Mesothelial cell of epicardium (in vitro differentiated cells): ENCODE data around the gene GRIK2. TPM values are rescaled to one million over a fixed set of nuclear protein-coding genes. Genes with fewer than 3 reads are reported as not detected.

Source experiments
- DNase-seq, 2 experiments: peaks; one replicate each; pipeline ENCODE4 v3.0.0; 2021; ENCODE audit warnings: low spot score in 2 of 2; ENCODE audit not compliant: unreplicated experiment in 2 of 2
- H3K27ac Mint-ChIP-seq: 2 replicates; pipeline ENCODE4 v1.8.0; 2021; ENCODE audit warnings: mixed read lengths
- H3K27me3 Mint-ChIP-seq: 2 replicates; pipeline ENCODE4 v1.8.0; 2021; ENCODE audit warnings: low read depth, mixed read lengths
- H3K36me3 Mint-ChIP-seq: 2 replicates; pipeline ENCODE4 v1.8.0; 2021; ENCODE audit warnings: mixed read lengths
- H3K4me1 Mint-ChIP-seq: 2 replicates; pipeline ENCODE4 v1.8.0; 2021; ENCODE audit warnings: mixed read lengths
- H3K4me3 Mint-ChIP-seq: 2 replicates; pipeline ENCODE4 v1.8.0; 2021; ENCODE audit warnings: mild to moderate bottlenecking, moderate library complexity, mixed read lengths
- H3K9me3 Mint-ChIP-seq: 2 replicates; pipeline ENCODE4 v1.8.0; 2021; ENCODE audit warnings: mixed read lengths
- total RNA-seq: library from RNA; stranded (reverse); gene quantifications from 3 replicates; pipeline ENCODE4 v1.2.1, GENCODE V29; 2021
- TF ChIP-seq, protein P1 (sequence below): fragments of 200-600 bp; sonication (generic); IDR thresholded peaks from one replicate; pipeline ENCODE4 v1.5.0; 2021; ENCODE audit warnings: antibody characterized with exemption; ENCODE audit not compliant: unreplicated experiment

The GRIK2 gene
- total RNA-seq, 1 donor from 2014 or later: 3.2 TPM

DNA sequence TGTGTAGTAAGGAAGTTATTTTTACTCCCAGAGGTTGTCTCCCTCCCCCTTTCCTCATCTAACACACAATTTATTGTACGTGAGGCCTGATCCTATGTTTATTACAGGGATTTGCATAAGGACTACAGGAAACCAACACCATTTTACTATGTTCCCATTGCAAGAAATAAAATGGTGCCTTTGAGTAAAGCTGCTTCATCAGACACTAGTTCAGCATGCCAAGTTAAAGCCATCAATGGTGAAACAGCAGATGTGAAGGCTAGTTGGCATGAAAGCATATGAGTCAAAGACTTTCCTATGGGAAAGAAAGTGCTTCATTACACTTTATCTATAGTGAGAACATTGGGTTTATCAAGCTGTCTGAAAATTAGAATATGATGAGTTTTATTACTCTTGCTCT is 543.0 kb downstream of the GRIK2 start:
- DNase-seq: no peak
- Mint-ChIP-seq H3K27me3 (no peaks in the 10 kb centered on the region), H3K36me3 (no peaks in the 10 kb centered on the region), H3K9me3 (no peaks in the 10 kb centered on the region), H3K4me3 (no peak overlapping the region), H3K27ac (no peak overlapping the region), H3K4me1 (peaks cover 13% of the 10 kb centered on the region)
- TF ChIP-seq, protein P1, sequence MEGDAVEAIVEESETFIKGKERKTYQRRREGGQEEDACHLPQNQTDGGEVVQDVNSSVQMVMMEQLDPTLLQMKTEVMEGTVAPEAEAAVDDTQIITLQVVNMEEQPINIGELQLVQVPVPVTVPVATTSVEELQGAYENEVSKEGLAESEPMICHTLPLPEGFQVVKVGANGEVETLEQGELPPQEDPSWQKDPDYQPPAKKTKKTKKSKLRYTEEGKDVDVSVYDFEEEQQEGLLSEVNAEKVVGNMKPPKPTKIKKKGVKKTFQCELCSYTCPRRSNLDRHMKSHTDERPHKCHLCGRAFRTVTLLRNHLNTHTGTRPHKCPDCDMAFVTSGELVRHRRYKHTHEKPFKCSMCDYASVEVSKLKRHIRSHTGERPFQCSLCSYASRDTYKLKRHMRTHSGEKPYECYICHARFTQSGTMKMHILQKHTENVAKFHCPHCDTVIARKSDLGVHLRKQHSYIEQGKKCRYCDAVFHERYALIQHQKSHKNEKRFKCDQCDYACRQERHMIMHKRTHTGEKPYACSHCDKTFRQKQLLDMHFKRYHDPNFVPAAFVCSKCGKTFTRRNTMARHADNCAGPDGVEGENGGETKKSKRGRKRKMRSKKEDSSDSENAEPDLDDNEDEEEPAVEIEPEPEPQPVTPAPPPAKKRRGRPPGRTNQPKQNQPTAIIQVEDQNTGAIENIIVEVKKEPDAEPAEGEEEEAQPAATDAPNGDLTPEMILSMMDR: no peak

DNA sequence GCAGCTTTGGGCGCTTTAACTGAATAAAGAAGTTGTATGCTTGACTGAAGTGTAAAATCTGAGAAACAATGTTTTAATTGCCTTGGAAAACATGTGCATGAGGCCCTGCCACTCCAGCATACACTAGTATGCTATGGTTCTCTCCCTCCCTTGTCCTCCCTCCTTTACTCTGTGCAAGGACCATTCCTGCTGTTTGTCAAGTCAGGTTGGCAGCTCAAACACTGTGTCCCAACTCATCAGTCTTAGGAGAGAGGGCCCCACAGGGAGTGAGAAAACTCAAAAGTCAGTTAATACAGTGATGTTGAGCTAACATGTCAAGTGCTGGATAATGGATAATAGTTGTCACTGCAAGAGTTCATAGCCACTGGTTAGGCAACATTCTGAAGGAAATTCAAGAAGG is 543.6 kb downstream of the GRIK2 start:
- peaks cover under 1% of the 10 kb centered on the region for H3K9me3 Mint-ChIP-seq
- H3K36me3 Mint-ChIP-seq: no peaks in the 10 kb centered on the region
- H3K4me1 Mint-ChIP-seq: peaks cover 7% of the 10 kb centered on the region
- TF ChIP-seq, protein P1: no peak
- no peak for DNase-seq
- H3K4me3 Mint-ChIP-seq: no peak overlapping the region
- H3K27ac Mint-ChIP-seq: no peak overlapping the region
- no peaks in the 10 kb centered on the region for H3K27me3 Mint-ChIP-seq

DNA sequence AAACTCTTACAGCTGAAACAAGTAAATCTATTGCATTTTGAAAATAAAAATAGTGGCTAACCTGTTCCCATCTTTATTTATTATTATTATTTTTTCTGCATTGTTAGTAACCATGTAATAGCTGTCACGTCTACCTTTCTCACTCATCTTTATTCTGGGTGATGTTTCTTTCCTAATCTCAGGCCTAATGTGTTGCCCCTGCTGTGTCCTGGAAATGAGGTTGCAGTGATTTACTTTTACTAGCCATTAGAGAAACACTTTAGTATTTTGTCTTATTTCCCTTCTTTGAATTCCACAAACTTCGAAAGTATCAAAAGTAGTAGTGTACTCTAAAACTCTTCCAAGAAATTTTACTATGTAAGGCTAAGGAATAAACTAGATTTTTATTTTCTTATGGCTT is 546.9 kb downstream of the GRIK2 start:
- DNase-seq: no peak
- Mint-ChIP-seq H3K36me3 (no peaks in the 10 kb centered on the region), H3K4me1 (peaks cover 5% of the 10 kb centered on the region)

DNA sequence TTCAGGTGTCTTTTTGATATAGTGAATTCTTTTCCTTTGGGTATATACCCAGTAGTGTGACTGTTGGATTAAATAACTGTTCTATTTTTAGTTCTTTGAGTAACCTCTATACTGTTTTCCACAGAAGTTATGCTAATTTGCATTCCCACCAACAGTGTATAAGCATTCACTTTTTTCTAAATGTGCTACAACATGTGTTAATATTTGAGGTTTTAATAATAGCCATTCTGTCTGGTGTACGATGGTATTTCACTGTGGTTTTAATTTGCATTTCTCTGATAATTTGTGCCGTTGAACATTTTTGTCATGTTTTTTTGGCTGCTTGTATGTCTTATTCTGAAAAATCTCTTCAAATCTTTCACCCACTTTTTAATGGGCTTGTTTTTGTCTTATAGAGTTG is 563.5 kb downstream of the GRIK2 start:
- no peak for DNase-seq
- H3K27ac Mint-ChIP-seq: no peak overlapping the region
- no peak overlapping the region for H3K4me3 Mint-ChIP-seq
- no peaks in the 10 kb centered on the region for H3K27me3 Mint-ChIP-seq
- H3K4me1 Mint-ChIP-seq: no peaks in the 10 kb centered on the region
- no peaks in the 10 kb centered on the region for H3K36me3 Mint-ChIP-seq
- TF ChIP-seq, protein P1: no peak
- H3K9me3 Mint-ChIP-seq: peaks cover 16% of the 10 kb centered on the region

More for the DNA sequence above, 546.9 kb downstream of the GRIK2 start:
- TF ChIP-seq, protein P1: no peak
- H3K4me3 Mint-ChIP-seq: no peak overlapping the region
- H3K27ac Mint-ChIP-seq: no peak overlapping the region
- H3K27me3 Mint-ChIP-seq: no peaks in the 10 kb centered on the region
- peaks cover 16% of the 10 kb centered on the region for H3K9me3 Mint-ChIP-seq

GRCh38 chr6:101961357-101961756 is 567.8 kb downstream of the GRIK2 start:
- DNase-seq: no peak
- Mint-ChIP-seq H3K36me3 (no peaks in the 10 kb centered on the region), H3K4me1 (no peaks in the 10 kb centered on the region), H3K27me3 (no peaks in the 10 kb centered on the region), H3K4me3 (no peak overlapping the region), H3K27ac (no peak overlapping the region), H3K9me3 (peaks cover 21% of the 10 kb centered on the region)
- TF ChIP-seq, protein P1: no peak

DNA sequence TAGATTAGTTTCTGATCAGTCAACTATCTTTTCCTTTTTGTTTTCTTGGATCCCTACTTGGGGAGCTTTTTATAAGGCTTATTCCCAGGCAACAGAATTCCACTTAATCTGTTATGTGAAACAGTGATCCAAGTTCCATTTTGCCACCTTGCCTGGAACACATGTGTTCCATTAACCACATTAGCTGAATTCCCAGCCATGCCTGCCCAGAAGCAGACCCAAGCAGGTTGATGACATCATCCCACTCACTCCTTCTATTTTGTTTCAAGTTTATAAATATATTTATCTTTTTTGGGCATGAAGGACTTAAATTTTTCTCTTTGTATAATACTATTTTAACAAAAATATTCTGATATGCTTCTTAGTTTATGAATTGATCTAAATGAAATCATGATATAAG is 587.4 kb downstream of the GRIK2 start:
- no peak overlapping the region for H3K4me3 Mint-ChIP-seq
- no peaks in the 10 kb centered on the region for H3K9me3 Mint-ChIP-seq
- no peak overlapping the region for H3K27ac Mint-ChIP-seq
- H3K36me3 Mint-ChIP-seq: no peaks in the 10 kb centered on the region
- TF ChIP-seq, protein P1: no peak
- H3K27me3 Mint-ChIP-seq: peaks cover 5% of the 10 kb centered on the region
- DNase-seq: no peak
- H3K4me1 Mint-ChIP-seq: peaks cover 2% of the 10 kb centered on the region
